ENCODE data around the gene INF2. TPM values are rescaled to one million over a fixed set of nuclear protein-coding genes. Genes with fewer than 3 reads are reported as not detected.

The INF2 gene
- total and polyA plus RNA-seq, 2 donors (not counting 3 experiments of a cell fraction or from before 2014, with no cell fraction given): 55.3 to 124 TPM

DNA sequence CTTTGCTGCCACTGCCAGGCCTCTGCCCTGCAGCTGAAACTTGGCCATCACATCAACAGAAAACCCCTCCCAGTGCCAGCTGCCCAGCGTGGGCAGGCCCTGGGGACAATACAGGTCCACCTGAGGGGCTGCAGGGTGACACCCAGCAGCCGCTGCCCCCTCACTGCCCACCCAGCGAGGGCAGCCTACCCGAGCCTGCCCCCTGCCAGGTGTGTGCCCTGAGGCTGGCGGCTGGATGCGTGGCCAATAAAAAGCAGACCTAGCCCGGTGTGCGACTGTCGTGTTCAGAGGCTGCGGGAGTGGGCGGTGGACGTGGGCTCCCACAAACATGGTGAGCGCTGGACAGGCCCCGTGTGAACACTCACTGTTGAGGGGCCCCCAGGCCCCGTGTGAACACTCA lies 29.9 kb downstream of the INF2 start:
- Histone ChIP-seq H3K27ac (ENCODE audit: insufficient read depth, low read depth, low read length) (no peak overlapping the region), H3K9me1 (replicated peaks; ENCODE audit: control insufficient read depth, extremely low read depth, insufficient read depth, low read length) (no peaks in the 10 kb centered on the region), H3K4me3 (replicated peaks in 1 of 3; ENCODE audit: insufficient read depth in 1 of 3, low read depth in 1 of 3, low read length in 3 of 3) (no peak overlapping the region), H3K9me3 (replicated peaks; ENCODE audit: control insufficient read depth, insufficient read depth, low read length) (no peaks in the 10 kb centered on the region), H3K27me3 (ENCODE audit: control insufficient read depth in 2 of 2, insufficient read depth in 2 of 2, low read length in 2 of 2) (no peaks in the 10 kb centered on the region), H3K9ac (replicated peaks; ENCODE audit: extremely low read depth, insufficient read depth, low read length) (no peak overlapping the region), H3K4me1 (ENCODE audit: control insufficient read depth, extremely low read depth, insufficient read depth, low read length) (no peaks in the 10 kb centered on the region), H3K36me3 (ENCODE audit: control insufficient read depth in 2 of 2, extremely low read depth in 1 of 2, insufficient read depth in 2 of 2, low read length in 2 of 2) (peaks cover 8 to 23% of the 10 kb centered on the region in 2 experiments), H2AFZ (ENCODE audit: low read depth, low read length) (no peak overlapping the region), H3K79me2 (ENCODE audit: control insufficient read depth, insufficient read depth, low read length) (no peaks in the 10 kb centered on the region), H3K4me2 (ENCODE audit: insufficient read depth, low read length) (no peak overlapping the region), H4K20me1 (replicated peaks; ENCODE audit: control insufficient read depth, extremely low read depth, insufficient read depth, low read length) (no peaks in the 10 kb centered on the region)
- intact Hi-C loops (cut with micrococcal nuclease) (no loop called here), dilution Hi-C loops (cut with MboI; ENCODE audit: extremely low pct_ligation_motif_present, low sequenced_read_pairs) (no loop called here)
- FAIRE-seq (no peak), DNase-seq (ENCODE audit: low read depth, low spot score) (no peak)
- POLR2A ChIA-PET: no interaction called here
- no TSS peak for BruUV-seq (replicated peaks)
- CTCF ChIA-PET: no interaction called here
- no peak for TF ChIP-seq CTCF (IDR thresholded peaks at IDR 0.05; ENCODE audit: extremely low read depth in 1 of 2, insufficient read depth in 1 of 2, low read depth in 1 of 2, low read length in 2 of 2)
- no peak for TF ChIP-seq MAX (IDR thresholded peaks at IDR 0.05; ENCODE audit: insufficient read depth, insufficient read length)
- no peak for TF ChIP-seq MYC (IDR thresholded peaks at IDR 0.05; ENCODE audit: low read depth, low read length)
- TF ChIP-seq EZH2 (IDR thresholded peaks at IDR 0.05; ENCODE audit: borderline replicate concordance, low read depth, low read length, severe bottlenecking): no peak
- TF ChIP-seq POLR2A (IDR thresholded peaks at IDR 0.05; ENCODE audit: low read depth, low read length): no peak
- TF ChIP-seq POLR2AphosphoS5 (IDR thresholded peaks at IDR 0.05; ENCODE audit: insufficient read depth, low read depth, low read length): no peak
- TF ChIP-seq FOS (IDR thresholded peaks at IDR 0.05; ENCODE audit: borderline replicate concordance, insufficient read depth, low read length): no peak
- no peak for TF ChIP-seq JUN (IDR thresholded peaks at IDR 0.05; ENCODE audit: borderline replicate concordance, insufficient read depth, insufficient read length, low read depth)

Data from endothelial cell of umbilical vein (primary cell).